Left ventricle myocardium superior (tissue), 1 donor: Measurements from ENCODE around the gene RPP25L. TPM values are rescaled to one million over a fixed set of nuclear protein-coding genes. Genes with fewer than 3 reads are reported as not detected.

Source experiments
- ATAC-seq: fragments of 200-7000 bp; cut with Tn5 transposase; one replicate; pipeline ENCODE4 v1.9.1; 2020; ENCODE audit warnings: mild to moderate bottlenecking, moderate library complexity
- DNase-seq: peaks from one replicate; pipeline ENCODE4 v3.0.0-alpha.2; 2020
- intact Hi-C: fragments of 100-400 bp; cut with micrococcal nuclease; formaldehyde crosslinking; loops from one replicate; pipeline ENCODE4 v1.11.0; 2022
- total RNA-seq: library from RNA; stranded (reverse); fragmentation: NEBNext Ultra II Directional; extraction: Animal tissue kit (Norgen Biotek cat#: 25700); gene quantifications from one replicate; pipeline ENCODE4 v1.2.1, GENCODE V29; 2021
- donor health status: DM: no; HTN: yes; CAD: no; lungs with severe emphysema.

The RPP25L gene
- total RNA-seq, 1 donor from 2014 or later, result 40.8 TPM

- intact Hi-C loops, result no loop called here
- ATAC-seq (peak; percentile 12), DNase-seq (peak; percentile 58)
Measured at GRCh38 chr9:34590381-34591247, 21.3 kb downstream of the RPP25L start.

GRCh38 chr9:34589636-34590380 is 22.1 kb downstream of the RPP25L start, which contains the start of gene CNTFR:
Gene CNTFR, minus strand, starts transcription at chr9:34589724. Its CDS starts 20,743 bp downstream, at chr9:34568981.
- peak; percentile 64 for DNase-seq
- intact Hi-C loops, result loop anchor here (5.0 kb wide), 1 partner anchor 43 kb away; no protein-coding TSS in a partner anchor
- ATAC-seq, result peak; percentile 24

GRCh38 chr9:34588671-34589635 is 22.9 kb downstream of the RPP25L start:
- ATAC-seq (no peak), DNase-seq (peak; percentile 41)
- intact Hi-C loops, result loop anchor here (5.0 kb wide), 1 partner anchor 42 kb away; no protein-coding TSS in a partner anchor

GRCh38 chr9:34587271-34587670 is 24.6 kb downstream of the RPP25L start:
- intact Hi-C loops, result loop anchor here (5.0 kb wide), 1 partner anchor 40 kb away; no protein-coding TSS in a partner anchor

GRCh38 chr9:34585946-34586669 is 25.8 kb downstream of the RPP25L start:
- no peak for DNase-seq
- ATAC-seq, result no peak
- intact Hi-C loops, result loop anchor here (5.0 kb wide), 1 partner anchor 39 kb away; no protein-coding TSS in a partner anchor

More at GRCh38 chr9:34587271-34587670, 24.6 kb downstream of the RPP25L start:
- ATAC-seq, result no peak
- DNase-seq, result no peak

- ATAC-seq (no peak), DNase-seq (no peak)
- intact Hi-C loops, result loop anchor here (5.0 kb wide), 1 partner anchor 38 kb away; no protein-coding TSS in a partner anchor
Measured at GRCh38 chr9:34584970-34585369, 26.9 kb downstream of the RPP25L start.

- no peak for DNase-seq
- intact Hi-C loops, result no loop called here
- ATAC-seq, result no peak
Measured at GRCh38 chr9:34582787-34583186, 29.1 kb downstream of the RPP25L start.

- DNase-seq (no peak), ATAC-seq (no peak)
- intact Hi-C loops, result no loop called here
Measured at GRCh38 chr9:34581318-34581717, 30.6 kb downstream of the RPP25L start.

GRCh38 chr9:34580358-34580757 is 31.5 kb downstream of the RPP25L start:
- no peak for DNase-seq
- intact Hi-C loops, result no loop called here

GRCh38 chr9:34579808-34580163 is 32.1 kb downstream of the RPP25L start:
- DNase-seq (no peak), ATAC-seq (no peak)
- intact Hi-C loops, result no loop called here

More at GRCh38 chr9:34580358-34580757, 31.5 kb downstream of the RPP25L start:
- ATAC-seq, result no peak

GRCh38 chr9:34579104-34579807 is 32.6 kb downstream of the RPP25L start:
- DNase-seq (no peak), ATAC-seq (peak; percentile 82)
- intact Hi-C loops, result no loop called here

- DNase-seq, result peak; percentile 51
- intact Hi-C loops, result no loop called here
- peak; percentile 67 for ATAC-seq
Measured at GRCh38 chr9:34578241-34579103, 33.4 kb downstream of the RPP25L start.

GRCh38 chr9:34577400-34578240 is 34.3 kb downstream of the RPP25L start:
- ATAC-seq, result no peak
- intact Hi-C loops, result no loop called here

GRCh38 chr9:34576597-34577399 is 35.1 kb downstream of the RPP25L start:
- intact Hi-C loops, result no loop called here
- no peak for DNase-seq
- no peak for ATAC-seq

More at GRCh38 chr9:34577400-34578240, 34.3 kb downstream of the RPP25L start:
- no peak for DNase-seq
